Heart left ventricle (tissue), 13 donors: ENCODE data around the gene SGCA.

Experiments
- POLR2A ChIP-seq, 2 donors: fragments of 450-650 bp; IDR thresholded peaks; one replicate each; pipeline ENCODE4 v1.6.1; 2017; ENCODE audit warnings: antibody characterized with exemption in 2 of 2, mild to moderate bottlenecking in 2 of 2, moderate library complexity in 2 of 2
- TF ChIP-seq, protein P1 (sequence below), 12 donors: fragments of 200-600 bp; sonication (generic) in 4 of 12; IDR thresholded peaks; one replicate each; pipeline versions ENCODE4 v1.5.0 to v1.8.0; 2018 to 2022; ENCODE audit warnings: antibody characterized with exemption in 12 of 12, mild to moderate bottlenecking in 5 of 12
- donor health status: ischemic (EF 13 %, LVEDD 7.1; RV severe dilation, severe dysfunction).
- donor health status: DM: no; HTN: yes; CAD: no.
- donor health status: DM: no; HTN: no; CAD: no.
- donor health status: ischemic (EF 25% LVEDD 6.9; RV normal size, moderate dysfunction).
- donor health status: ischemic (EF 25% LVEDD 5.7; RV mildly dilated, moderate dysfunction).
- donor health status: ischemic (EF 35%, LVEDD 5.7; RV mildly dilated, moderate dysfunction).
- donor health status: nonischemic (EF 11% LVEDD 7.7; RV severe dilation, severe dysfunction).
- donor health status: DM: yes; HTN: yes; CAD: no.
- donor health status: PGD.
- donor health status: ischemic (EF 29% LVEDD 5.4; RV normal size, mild dysfunction).
- donor health status: nonischemic (EF 23%, LVEDD 6.1; RV moderate dilation, normal function).

DNA sequence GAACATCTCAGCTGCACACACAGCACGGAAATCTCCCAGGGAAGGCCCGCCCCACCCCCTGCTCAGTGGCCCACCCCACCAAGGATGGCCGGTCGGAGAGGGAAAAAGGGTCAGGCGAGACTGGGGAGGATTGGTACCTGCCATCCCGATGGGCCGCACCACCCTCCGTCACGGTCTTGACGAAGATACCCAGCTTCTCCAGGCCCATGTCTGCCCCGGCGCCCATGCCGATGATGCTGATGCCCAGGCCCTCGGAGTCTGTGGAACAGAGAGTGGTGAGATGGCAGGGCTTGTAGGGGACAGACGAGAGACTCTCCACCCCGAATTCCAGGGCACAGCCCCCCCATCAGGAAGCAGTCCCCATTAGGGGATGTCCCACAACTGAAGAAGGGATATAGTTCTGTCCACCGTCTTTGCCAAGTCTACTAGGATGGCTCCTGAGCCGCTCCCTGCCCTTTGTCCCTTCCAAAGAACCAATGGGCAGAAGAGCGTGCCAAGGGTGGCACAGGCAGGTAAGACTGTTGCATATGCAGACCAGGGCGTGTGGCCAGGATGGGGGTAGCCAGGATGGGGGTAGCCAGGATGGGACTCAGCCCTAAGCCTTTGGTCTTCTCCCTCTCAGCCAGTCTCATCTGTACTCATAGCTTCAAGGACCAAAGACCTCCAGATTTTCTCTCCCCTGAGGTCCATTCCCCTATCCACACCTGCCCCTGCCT is 22.2 kb upstream of the SGCA start:
- no peak for TF ChIP-seq POLR2A (IDR thresholded peaks at IDR 0.05)
- TF ChIP-seq, protein P1, sequence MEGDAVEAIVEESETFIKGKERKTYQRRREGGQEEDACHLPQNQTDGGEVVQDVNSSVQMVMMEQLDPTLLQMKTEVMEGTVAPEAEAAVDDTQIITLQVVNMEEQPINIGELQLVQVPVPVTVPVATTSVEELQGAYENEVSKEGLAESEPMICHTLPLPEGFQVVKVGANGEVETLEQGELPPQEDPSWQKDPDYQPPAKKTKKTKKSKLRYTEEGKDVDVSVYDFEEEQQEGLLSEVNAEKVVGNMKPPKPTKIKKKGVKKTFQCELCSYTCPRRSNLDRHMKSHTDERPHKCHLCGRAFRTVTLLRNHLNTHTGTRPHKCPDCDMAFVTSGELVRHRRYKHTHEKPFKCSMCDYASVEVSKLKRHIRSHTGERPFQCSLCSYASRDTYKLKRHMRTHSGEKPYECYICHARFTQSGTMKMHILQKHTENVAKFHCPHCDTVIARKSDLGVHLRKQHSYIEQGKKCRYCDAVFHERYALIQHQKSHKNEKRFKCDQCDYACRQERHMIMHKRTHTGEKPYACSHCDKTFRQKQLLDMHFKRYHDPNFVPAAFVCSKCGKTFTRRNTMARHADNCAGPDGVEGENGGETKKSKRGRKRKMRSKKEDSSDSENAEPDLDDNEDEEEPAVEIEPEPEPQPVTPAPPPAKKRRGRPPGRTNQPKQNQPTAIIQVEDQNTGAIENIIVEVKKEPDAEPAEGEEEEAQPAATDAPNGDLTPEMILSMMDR (IDR thresholded peaks at IDR 0.05) = no peak
